Activated CD4-positive, CD25-positive, alpha-beta regulatory T cell (primary cell): Measurements from ENCODE around the gene AP1G2.
"Not testable (repeated sequence)": the region's sequence is repeated elsewhere in the genome, so short reads cannot be mapped to it uniquely, and the experiment has no call there.

Source experiments
- DNase-seq, 4 experiments: peaks; one replicate each; lab custom pipeline; 2025; lab: John Stamatoyannopoulos, UW

Gene AP1G2

DNA sequence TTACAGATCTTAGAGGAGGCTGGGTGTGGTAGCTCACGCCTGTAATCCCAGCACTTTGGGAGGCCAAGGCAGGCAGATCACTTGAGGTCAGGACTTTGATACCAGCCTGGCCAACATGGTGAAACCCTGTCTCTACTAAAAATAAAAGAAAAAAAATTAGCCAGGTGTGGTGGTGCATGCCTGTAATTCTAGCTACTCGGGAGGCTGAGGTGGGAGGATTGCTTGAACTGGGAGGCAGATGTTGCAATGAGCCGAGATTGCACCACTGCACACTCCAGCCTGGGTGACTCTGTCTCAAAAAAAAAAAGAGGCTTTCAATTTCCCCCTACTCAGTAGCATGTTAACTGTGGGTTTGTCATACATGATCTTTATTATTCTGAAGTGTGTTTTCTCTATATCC, 26.6 kb upstream of the AP1G2 start:
- DNase-seq, result not testable (repeated sequence)

DNA sequence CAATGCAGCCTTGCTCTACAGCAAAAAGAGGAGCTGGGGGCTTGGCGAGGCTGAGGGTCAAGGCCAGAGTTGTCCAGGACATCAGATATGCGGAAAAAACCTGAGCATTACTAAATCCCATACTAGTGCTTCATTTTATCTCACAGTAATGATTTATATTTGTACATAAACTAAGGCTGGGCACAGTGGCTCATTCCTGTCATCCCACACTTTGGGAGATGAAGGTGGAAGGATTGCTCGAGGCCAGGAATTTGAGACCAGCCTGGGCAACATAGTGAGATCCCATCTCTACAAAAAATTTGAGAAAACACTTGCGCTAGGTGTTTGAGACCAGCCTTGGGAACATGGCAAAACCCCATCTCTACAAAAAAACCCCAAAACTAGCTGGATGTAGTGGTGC, 22.6 kb upstream of the AP1G2 start:
- DNase-seq, result no peak

DNA sequence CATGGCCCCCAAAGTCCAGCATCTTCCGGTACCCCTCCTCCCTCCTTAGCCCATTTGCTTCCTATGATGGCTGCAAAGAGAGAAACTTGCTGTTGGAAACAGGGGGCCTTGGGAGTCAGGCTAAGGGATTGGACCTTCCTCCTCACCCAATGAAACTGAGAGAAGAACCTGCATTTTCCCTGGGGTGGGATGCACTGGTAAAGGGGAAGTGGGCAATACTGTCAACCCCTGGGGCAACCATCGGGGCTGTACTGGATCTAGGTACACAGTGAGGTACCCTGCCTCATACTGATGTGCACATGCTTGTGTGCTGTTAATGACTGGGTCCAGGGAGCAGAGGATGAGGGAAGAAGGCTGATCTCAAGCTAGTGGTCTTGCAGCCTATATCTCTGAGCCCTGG, 22.0 kb upstream of the AP1G2 start:
- no peak for DNase-seq

- DNase-seq, result peak; percentile 45 to 62 (median 52)
Observed at GRCh38 chr14:23588884-23589598, 21.4 kb upstream of the AP1G2 start.

- DNase-seq, result not testable (repeated sequence)
Observed at GRCh38 chr14:23584527-23585203, 17.1 kb upstream of the AP1G2 start.

GRCh38 chr14:23583761-23584526, 16.4 kb upstream of the AP1G2 start:
- not testable (repeated sequence) for DNase-seq

DNA sequence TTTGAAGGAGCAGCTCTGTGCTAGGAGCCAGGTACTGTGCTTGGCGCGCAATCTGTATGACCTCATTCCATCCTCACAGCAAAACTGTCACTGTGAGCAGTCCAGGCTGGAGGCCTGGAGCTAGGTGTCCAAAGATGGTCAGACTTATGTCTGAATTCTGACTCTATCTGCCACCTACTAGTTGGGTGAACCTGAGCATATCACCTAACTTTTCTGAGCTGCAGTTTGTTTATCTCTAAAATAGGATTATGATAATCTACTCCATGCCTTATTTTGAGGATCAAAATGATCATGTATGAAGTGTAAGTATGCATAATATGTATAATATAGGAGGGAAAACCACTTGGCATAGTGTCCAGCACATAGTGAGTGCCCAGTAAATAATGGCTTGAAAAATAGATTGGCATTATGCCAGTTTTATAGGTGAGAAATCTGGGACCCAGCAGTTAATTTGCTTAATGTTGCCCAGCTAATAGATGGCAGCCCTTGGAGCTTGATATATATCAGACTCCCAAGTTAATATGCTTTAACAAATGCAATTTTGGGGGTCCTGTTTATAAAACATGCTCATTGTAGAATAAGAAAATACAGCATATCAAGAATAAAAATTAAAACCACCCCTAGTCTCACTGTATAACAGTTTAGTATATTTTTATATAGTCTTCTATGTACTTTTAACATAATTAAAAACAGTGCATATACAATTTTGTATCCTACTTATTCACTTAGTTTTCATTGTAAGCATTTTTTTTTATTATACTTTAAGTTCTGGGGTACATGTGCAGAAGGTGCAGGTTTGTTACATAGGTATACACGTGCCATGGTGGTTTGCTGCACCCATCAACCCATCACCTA, 15.5 kb upstream of the AP1G2 start:
- DNase-seq, result no peak

DNA sequence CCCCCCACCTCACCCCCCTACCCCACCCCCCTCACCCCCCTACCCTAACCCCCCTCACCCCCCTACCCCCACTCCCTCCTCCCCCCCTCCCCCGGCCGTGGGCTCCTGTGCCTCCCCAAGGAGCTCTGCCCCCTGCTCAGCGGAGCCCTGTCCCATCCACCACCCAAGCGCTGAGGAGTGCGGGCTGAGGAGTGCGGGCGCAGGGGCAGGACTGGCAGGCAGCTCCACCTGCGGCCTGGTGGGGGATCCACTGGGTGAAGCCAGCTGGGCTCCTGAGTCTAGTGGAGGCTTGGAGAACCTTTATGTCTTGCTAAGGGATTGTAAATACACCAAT, 13.3 kb upstream of the AP1G2 start:
- DNase-seq, result no peak

DNA sequence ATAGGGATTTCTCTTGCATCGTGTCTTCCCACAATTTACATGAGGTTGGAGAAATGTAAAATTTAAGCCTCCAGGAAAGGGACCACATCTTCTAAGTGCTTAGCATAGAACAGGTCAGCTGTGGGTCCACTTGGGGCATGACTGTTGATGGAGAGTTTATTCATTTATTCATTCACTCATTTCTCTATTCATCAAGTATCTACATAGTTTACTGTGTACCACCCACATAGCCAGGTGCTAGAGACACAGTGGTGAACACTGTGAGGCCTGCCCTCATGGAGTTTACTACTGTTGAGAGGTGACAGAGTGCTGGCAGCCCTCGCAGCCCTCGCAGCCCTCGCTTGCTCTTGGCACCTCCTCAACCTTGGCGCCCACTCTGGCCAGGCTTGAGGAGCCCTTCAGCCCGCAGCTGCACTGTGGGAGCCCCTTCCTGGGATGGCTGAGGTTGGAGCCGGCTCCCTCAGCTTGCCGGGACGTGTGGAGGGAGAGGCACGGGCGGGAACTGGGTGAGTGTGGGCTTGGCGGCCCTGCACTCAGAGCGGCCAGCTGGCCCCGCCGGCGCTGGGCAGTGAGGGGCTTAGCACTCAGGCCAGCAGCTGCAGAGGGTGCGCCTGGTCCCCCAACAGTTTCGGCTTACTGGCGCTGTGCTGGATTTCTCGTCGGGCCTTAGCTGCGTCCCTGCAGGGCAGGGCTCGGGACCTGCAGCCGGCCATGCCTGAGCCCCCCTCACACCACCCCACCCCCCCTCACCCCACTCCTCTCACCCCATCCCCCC, 12.7 kb upstream of the AP1G2 start:
- no peak for DNase-seq

DNA sequence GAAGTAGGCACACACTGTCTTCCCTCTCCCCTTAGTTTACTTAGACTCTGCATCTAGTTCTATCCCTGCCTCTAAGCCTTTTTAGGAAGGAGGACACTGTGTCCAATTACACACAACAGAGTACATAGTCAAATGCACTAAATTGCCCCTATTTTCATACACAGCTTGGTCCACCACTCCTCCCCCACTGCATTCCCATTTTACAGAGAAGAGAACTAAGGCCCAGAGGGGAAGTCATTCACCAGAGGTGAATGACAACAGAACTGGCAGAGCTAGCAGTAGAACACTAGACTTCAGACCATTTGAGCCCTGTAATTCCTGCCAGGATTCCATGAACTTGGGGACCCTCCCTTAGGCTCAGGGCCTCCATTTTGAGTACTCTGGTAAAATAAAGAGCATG, 12.1 kb upstream of the AP1G2 start:
- no peak for DNase-seq

- no peak for DNase-seq
Observed at GRCh38 chr14:23579311-23579630, 11.7 kb upstream of the AP1G2 start.

DNA sequence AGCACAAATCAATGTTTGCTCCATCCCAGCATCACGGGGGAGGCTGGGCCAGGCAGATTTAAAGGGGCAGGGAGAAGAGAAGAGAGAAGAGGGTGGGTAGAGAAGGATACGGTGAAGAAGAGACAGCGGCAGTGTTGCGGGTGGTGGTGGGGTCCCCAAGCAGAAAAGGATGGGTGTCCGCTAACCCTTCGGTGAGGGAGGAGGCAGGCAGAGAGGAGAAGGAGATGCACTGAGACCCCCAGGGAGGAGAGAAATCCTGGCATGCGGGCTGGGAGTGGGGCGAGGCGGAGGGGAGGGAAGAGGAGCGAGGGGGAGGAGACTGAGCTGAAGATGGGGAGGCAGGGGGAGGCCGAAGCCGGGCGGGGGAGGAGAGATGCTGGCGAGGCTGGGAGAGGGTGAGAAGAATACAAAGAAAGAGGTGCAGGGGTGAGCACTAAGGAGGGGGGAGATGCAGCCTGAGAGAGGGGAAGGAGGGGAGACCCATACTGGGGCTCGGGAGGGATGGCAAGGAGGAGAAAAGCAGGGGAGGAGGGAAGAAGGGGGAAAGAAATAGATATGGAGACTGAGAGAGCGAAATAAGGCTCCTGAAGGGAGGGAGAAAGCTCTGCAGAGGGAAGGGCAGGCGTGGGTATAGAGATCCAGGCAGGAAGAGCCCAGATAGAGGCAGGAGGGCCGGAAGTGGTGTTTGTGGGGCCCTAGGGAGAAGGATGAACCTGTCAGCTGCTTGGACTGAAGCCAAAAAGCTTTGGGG, 11.1 kb upstream of the AP1G2 start, which contains the start of gene JPH4:
Gene JPH4 (minus strand): TSS at position 231 of the 751 bp plus-strand sequence. CDS start 1,337 bp downstream, outside the sequence.
- DNase-seq, result no peak

DNA sequence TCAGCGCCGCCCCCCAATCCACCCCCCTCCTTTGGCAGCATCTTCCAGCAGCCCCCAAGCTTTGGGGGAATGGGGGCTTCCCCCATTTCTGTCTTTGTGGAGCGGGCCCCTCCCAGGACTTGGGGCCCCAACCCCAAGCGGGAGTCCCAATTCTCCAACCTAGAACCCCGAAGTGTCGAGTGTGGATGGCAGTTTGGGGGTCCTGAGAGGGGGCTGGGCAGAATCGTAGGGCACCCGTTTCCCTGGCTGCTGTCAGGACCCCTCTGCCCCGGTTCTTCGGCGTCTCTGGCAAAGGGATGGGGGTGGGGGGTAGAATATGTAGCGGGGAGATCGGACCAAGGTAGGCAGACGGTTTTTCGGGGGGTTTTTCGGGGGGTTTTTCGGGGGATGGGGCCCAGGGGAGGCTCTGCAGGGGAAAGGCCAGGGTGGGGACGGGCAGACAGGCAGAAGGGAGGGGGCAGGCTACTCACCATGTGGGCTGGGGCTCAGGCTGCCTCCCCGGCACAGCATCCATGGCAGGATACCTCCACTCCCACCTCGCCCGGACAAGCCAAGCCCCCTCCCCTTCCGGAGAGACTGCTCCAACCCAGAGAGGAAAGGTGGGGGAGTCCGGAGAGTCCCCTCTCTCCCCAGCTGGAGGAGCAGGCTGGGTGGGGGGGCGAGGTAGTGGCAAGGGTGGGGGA, 10.3 kb upstream of the AP1G2 start:
- no peak for DNase-seq

GRCh38 chr14:23577004-23577681, 9.6 kb upstream of the AP1G2 start:
- DNase-seq, result no peak

GRCh38 chr14:23573384-23574015, 5.9 kb upstream of the AP1G2 start:
- no peak for DNase-seq

GRCh38 chr14:23572836-23573235, 5.2 kb upstream of the AP1G2 start:
- no peak for DNase-seq

DNA sequence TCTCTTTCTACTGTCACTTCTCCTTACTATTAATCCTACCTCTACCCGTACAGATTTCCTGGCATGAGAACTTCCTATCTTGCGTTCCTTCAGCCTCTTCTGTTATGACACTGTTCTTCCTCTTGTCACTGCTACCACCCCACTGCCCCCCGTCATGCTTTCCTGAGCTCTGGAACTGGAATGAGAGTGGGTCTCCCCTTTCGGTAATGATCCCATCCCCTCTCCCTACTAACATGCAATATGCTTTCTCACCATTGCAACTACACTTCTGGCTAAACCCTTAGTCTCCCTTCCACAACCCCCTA, 4.9 kb upstream of the AP1G2 start:
- DNase-seq, result no peak

DNA sequence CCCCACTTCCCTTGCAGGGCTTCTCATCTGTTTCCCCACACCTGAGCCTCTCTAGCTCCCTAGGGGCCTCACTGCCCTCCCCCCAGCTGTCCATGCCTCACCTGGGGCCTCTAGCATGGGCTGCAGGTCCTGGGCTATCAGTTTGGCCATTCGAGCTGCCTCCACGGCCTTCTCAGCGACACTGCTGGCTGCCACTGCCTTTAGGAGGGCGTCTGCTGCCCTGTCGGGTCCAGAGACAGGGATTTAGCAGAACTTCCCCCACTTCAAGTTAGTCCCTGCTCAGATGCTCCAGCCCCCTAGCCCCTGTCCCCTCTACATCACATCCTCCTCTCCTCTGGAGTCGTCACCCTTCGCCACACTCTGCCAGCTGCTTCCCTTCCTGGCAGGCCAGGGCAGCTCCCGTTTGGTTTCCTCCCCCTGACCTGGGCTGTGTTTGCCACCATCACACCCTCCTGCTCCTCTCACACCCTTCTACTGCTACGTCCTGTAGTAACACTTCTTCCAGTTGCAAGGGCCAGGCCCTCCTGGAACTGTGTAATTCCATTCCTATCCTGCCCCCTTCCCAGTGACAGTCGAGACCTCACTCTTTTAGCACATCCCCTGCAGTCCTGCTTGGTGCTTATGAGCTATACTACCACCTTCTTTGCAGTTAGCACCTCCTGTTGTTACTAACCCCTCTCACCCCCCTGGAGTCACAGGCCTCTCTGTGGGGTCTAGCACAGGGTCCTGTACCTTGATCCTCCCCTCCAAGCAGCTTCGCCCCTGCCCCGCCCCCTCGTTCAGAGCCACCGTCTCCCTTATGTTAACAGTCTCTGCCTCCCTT, 4.3 kb upstream of the AP1G2 start:
- DNase-seq, result no peak
